A549 (cell line): ENCODE results near the gene SETX. TPM values are rescaled to one million over a fixed set of nuclear protein-coding genes. Genes with fewer than 3 reads are reported as not detected.
"Not testable (repeated sequence)": the region's sequence is repeated elsewhere in the genome, so short reads cannot be mapped to it uniquely, and the experiment has no call there.

Experiments used
- ATAC-seq, 2 experiments: fragments of 200-7000 bp in 1 of 2; fragments of >200 bp in 1 of 2; cut with Nextera tagmentation in 1 of 2; cut with Tn5 transposase in 1 of 2; 3 replicates each; pipeline versions ENCODE4 v1.8.0 to v1.9.1; 2018 to 2020; ENCODE audit warnings: mild to moderate bottlenecking in 1 of 2, moderate library complexity in 1 of 2
- CTCF ChIA-PET: fragments of 300-600 bp; sonication (Branson Sonifier 250); formaldehyde crosslinking; extraction: SDS; loops from one replicate; lab custom pipeline; 2021; ENCODE audit warnings: antibody characterized with exemption, inconsistent platforms; lab: Yijun Ruan, JAX
- POLR2A ChIA-PET: fragments of 350-600 bp; formaldehyde crosslinking; extraction: SDS; loops from one replicate; lab custom pipeline; 2021; ENCODE audit warnings: antibody characterized with exemption, inconsistent platforms; lab: Yijun Ruan, JAX
- DNase-seq, 2 experiments: peaks; one replicate each; pipeline versions ENCODE4 v3.0.0 to v3.0.0-alpha.2; 2011 to 2016; ENCODE audit warnings: low read depth in 1 of 2, low spot score in 1 of 2
- FAIRE-seq: peaks from 2 replicates; lab custom pipeline; 2011; peaks lifted over from hg19 to GRCh38; lab: Jason Lieb, UNC
- H3K27ac ChIP-seq, 2 experiments: fragments of >200 bp; sonication (Bioruptor Twin); formaldehyde crosslinking; 3 replicates each; pipeline ENCODE4 v1.5.1; 2016 to 2017
- H3K4me1 ChIP-seq: fragments of >200 bp; sonication (Bioruptor Twin); formaldehyde crosslinking; 3 replicates; pipeline ENCODE4 v1.6.1; 2016
- H3K4me2 ChIP-seq: fragments of >200 bp; sonication (Bioruptor Twin); formaldehyde crosslinking; 3 replicates; pipeline ENCODE4 v1.6.1; 2016
- H3K4me3 ChIP-seq: fragments of >200 bp; sonication (Bioruptor Twin); formaldehyde crosslinking; 3 replicates; pipeline ENCODE4 v1.5.1; 2016
- H3K9me3 ChIP-seq: fragments of >200 bp; sonication (Bioruptor Twin); formaldehyde crosslinking; 3 replicates; pipeline ENCODE4 v1.6.1; 2016
- ATOH8 ChIP-seq: fragments of 250-450 bp; sonication (Bioruptor Pico); IDR thresholded peaks from 2 replicates; pipeline ENCODE4 v1.5.0; 2020; ENCODE audit warnings: low read depth, mild to moderate bottlenecking, moderate library complexity
- CBX2 ChIP-seq: fragments of 200-600 bp; sonication (generic); IDR thresholded peaks from 2 replicates; pipeline ENCODE4 v1.6.1; 2016; ENCODE audit warnings: low read depth, mild to moderate bottlenecking, borderline replicate concordance
- EHF ChIP-seq: fragments of 250-450 bp; sonication (Bioruptor Pico); IDR thresholded peaks from 2 replicates; pipeline ENCODE4 v1.5.0; 2020; ENCODE audit warnings: mild to moderate bottlenecking
- EHMT2 ChIP-seq: fragments of 200-600 bp; sonication (generic); IDR thresholded peaks from 2 replicates; pipeline ENCODE4 v1.6.1; 2016; ENCODE audit warnings: antibody characterized with exemption, low read depth, mild to moderate bottlenecking, moderate library complexity
- ELK1 ChIP-seq: fragments of 150-350 bp; IDR thresholded peaks from 2 replicates; pipeline ENCODE4 v1.6.1; 2014; ENCODE audit warnings: low read depth, mild to moderate bottlenecking, low read length
- EP300 ChIP-seq, 2 experiments: fragments of >200 bp; sonication (Bioruptor Twin); formaldehyde crosslinking; IDR thresholded peaks; 2 replicates in 1 of 2; 3 replicates in 1 of 2; pipeline ENCODE4 v1.6.1; 2016 to 2017
- FOSL2 ChIP-seq, 2 experiments: fragments of 450-650 bp in 1 of 2; fragments of >200 bp in 1 of 2; sonication (Bioruptor Twin) in 1 of 2; formaldehyde crosslinking; IDR thresholded peaks; 2 replicates each; pipeline versions ENCODE4 v1.5.0 to v1.6.1; 2016 to 2020; ENCODE audit warnings: mild to moderate bottlenecking in 1 of 2, moderate library complexity in 1 of 2
- GATA3 ChIP-seq: IDR thresholded peaks from 2 replicates; pipeline ENCODE4 v1.6.1; 2012; ENCODE audit warnings: borderline replicate concordance
- HDAC2 ChIP-seq: fragments of 200-600 bp; sonication (generic); IDR thresholded peaks from 2 replicates; pipeline ENCODE4 v1.6.1; 2016
- HES2 ChIP-seq: fragments of >200 bp; sonication (Bioruptor Twin); formaldehyde crosslinking; IDR thresholded peaks from 2 replicates; pipeline ENCODE4 v1.6.1; 2016
- HOXB13 ChIP-seq: fragments of 250-450 bp; sonication (Bioruptor Pico); IDR thresholded peaks from 2 replicates; pipeline ENCODE4 v1.5.0; 2020; ENCODE audit warnings: low read depth, mild to moderate bottlenecking, moderate library complexity
- JUN ChIP-seq, 2 experiments: fragments of >200 bp; sonication (Bioruptor Twin); formaldehyde crosslinking; IDR thresholded peaks; 2 replicates in 1 of 2; 3 replicates in 1 of 2; pipeline ENCODE4 v1.6.1; 2016 to 2017
- JUNB ChIP-seq: fragments of >200 bp; sonication (Bioruptor Twin); formaldehyde crosslinking; IDR thresholded peaks from 2 replicates; pipeline ENCODE4 v1.6.1; 2016
- MAFK ChIP-seq: fragments of 450-650 bp; IDR thresholded peaks from 2 replicates; pipeline ENCODE4 v1.6.1; 2014; ENCODE audit not compliant: partially characterized antibody
- MAX ChIP-seq: IDR thresholded peaks from 2 replicates; pipeline ENCODE4 v1.6.1; 2012
- NFE2L2 ChIP-seq: fragments of 150-350 bp; conservative IDR thresholded peaks from 2 replicates; pipeline ENCODE4 v1.6.1; 2014; ENCODE audit warnings: low read length
- RCOR1 ChIP-seq: fragments of 150-350 bp; IDR thresholded peaks from 2 replicates; pipeline ENCODE4 v1.6.1; 2014; ENCODE audit warnings: antibody characterized with exemption, low read length, low read depth
- ZC3H11A ChIP-seq: fragments of 450-650 bp; IDR thresholded peaks from 2 replicates; pipeline ENCODE4 v1.6.1; 2014; ENCODE audit warnings: antibody characterized with exemption, mild to moderate bottlenecking
- WGBS: methylation state at CpG from one replicate; pipeline ENCODE4 v1.1.6; 2017; ENCODE audit errors: missing lambda C conversion rate; 5-methylcytosine and 5-hydroxymethylcytosine counted together
- polyA plus RNA-seq, 4 experiments: library from polyadenylated mRNA; depleted of rRNA in 3 of 4; stranded (reverse); fragments of >200 nt; fragmentation: RNase III in 1 of 4; extraction: RNeasy Plus Mini Kit Qiagen cat#74134 plus additional on column Dnase treatment in 1 of 4; gene quantifications; 2 replicates in 3 of 4; 3 replicates in 1 of 4; pipeline ENCODE4 v1.2.3, GENCODE V29; 2011 to 2017

The SETX gene
- polyA plus RNA-seq, 2 of the 4 experiments (the other 2 are of a cell fraction), result 14.7 to 34.3 TPM

- ATAC-seq (no peak), FAIRE-seq (no peak), DNase-seq (no peak)
- Histone ChIP-seq H3K27ac (no peak overlapping the region), H3K4me2 (no peak overlapping the region), H3K4me1 (peaks cover 16% of the 10 kb centered on the region), H3K4me3 (no peak overlapping the region), H3K9me3 (no peaks in the 10 kb centered on the region)
- WGBS, result 92% methylated on average over 2 of the region's 2 CpGs
- TF ChIP-seq CBX2 (no peak), EHMT2 (no peak), ZC3H11A (no peak), RCOR1 (no peak), HDAC2 (no peak), GATA3 (no peak), ELK1 (no peak), ATOH8 (no peak), MAFK (no peak)
- ChIA-PET POLR2A (no interaction called here), CTCF (interaction anchor here (0.7 to 2.3 kb wide), 4 partner anchors 10 to 16 kb away, joined by 3 to 6 read pairs (median 4); no protein-coding TSS in a partner anchor)
Measured at GRCh38 chr9:132274861-132275260, 79.9 kb downstream of the SETX start.

- Histone ChIP-seq H3K27ac (peak overlapping the region; percentile 87 to 89), H3K4me2 (peak overlapping the region; percentile 33; the same call in 1 of the 3 replicates), H3K4me1 (peaks cover 32% of the 10 kb centered on the region)
- WGBS, result 29% methylated on average over 10 of the region's 16 CpGs
- POLR2A ChIA-PET, H3K4me3 ChIP-seq, FAIRE-seq, H3K9me3 ChIP-seq: not testable (repeated sequence)
- peak; percentile 60; a peak in 5 of 6 replicates for ATAC-seq
- DNase-seq, result peak; percentile 60 to 82
- TF ChIP-seq JUN (IDR thresholded peaks at IDR 0.05) (peak in 1 of 2 experiments; percentile 59; a peak in 2 of 5 replicates), MAFK (peak; percentile 96), FOSL2 (IDR thresholded peaks at IDR 0.05) (peak; percentile 82), FOSL2 (CRISPR knock-in tag; IDR thresholded peaks at IDR 0.05) (peak; percentile 82), EHF (CRISPR knock-in tag) (peak; percentile 46; the same call in 1 of the 2 replicates), NFE2L2 (peak; percentile 76), EP300 (IDR thresholded peaks at IDR 0.05) (peak; percentile 10 to 37; a peak in 1 of 5 replicates), HOXB13 (CRISPR knock-in tag) (peak; percentile 81), JUNB (peak; percentile 84), ATOH8 (0 out of 2 replicates have a peak, but pooled peaks have one; percentile 29), HES2 (peak; percentile 72), MAX (peak; percentile 11; the same call in 1 of the 2 replicates)
- CTCF ChIA-PET, result interaction anchor here (0.7 to 3.8 kb wide), 20 partner anchors 10 to 513 kb away, joined by 3 to 26 read pairs (median 5); no protein-coding TSS in a partner anchor
Measured at GRCh38 chr9:132269704-132270516, 84.9 kb downstream of the SETX start.
